GM18498 (cell line): Measurements from ENCODE around the gene SMAD3.

Experiments
- ATAC-seq: cut with Tn5 transposase; IDR thresholded peaks from one replicate; pipeline ENCODE4 v1.9.1; 2021; ENCODE audit warnings: mild to moderate bottlenecking, moderate library complexity; ENCODE audit not compliant: unreplicated experiment

The SMAD3 gene

DNA sequence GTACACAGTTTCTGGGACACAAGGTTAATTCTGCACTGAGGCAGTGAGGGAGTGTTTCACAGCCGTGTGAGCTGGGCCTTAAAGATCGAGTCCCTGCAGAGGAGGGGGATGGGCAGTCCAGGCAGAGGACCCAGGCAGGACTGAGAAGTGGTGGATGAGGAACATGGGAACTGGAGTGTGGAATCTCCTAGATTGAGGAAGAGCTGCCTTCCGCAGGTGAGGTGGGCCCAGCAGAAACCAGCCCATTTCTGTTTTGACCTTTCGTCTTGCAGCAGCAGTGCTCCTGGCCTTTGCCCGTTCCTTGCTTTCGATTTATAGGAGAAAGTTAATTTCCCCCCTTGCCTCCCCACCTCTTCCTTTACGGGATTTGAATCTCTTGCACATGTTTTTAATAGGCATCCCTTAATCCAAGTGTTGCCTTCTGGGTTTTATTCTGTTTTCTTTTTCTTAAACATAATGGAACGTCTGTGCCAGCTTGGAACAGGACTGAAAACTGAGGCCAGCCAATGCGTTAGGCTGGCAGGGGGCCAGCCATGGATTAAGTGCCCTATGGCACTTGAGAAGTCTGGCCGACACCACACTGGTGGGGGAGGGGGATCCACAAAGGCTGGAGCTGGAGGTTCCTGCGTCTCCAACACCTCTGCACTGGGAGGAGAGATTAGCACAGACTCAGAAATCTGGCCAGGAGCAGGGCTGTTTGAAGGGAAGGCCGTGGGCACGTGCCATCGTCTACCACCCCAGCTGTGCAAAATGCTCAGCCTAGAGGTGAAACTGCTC, 111.0 kb downstream of the SMAD3 start:
- ATAC-seq, result no peak

DNA sequence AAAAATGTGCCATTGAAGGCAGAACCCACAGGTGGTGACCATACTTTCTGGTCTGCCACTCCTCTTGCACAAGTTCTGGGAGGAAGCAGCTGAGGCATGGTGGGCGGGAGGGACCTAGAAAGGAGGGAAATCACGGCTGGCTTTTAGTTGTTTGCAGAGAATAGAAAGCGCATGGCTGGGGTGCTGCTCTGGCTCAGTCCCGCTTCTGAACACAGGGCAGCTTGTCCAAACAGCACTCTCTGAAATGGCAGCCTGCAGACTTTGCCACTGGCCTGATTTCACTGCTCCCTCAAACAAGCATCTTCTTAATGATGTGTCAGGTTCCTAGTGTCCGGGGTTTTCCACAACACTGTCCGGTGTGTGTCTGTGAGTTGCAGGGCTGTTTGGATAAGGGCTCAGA, 112.3 kb downstream of the SMAD3 start:
- no peak for ATAC-seq

DNA sequence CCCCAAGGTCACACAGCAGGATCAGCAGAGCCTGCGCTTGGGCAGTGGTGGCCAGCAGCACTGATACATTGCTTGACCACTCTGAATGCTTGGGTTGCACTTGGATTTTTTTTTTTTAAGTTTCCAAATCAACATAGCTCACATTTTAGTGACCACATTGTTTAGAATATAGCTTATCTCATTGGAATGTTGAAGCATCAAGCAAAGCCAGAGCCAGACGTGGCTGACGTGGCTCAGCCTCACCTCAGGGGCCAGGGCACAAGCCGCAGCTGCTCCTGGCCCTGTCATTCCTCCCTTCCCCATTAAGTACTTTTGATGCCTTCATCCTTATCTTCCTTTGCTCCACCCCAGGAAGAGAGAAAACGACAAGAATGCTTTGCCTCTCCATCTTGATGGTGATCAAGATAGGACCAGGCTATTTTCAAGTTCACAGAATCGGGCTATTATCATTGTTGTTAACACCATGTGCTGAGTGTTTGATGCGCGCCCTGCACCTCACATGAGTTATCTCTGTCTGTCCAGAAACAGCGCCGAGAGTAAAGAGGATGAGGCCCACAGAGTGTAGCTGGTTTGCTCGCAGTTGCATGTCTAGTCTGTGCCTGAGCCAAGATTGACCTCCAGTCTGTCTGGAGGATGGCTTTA, 113.3 kb downstream of the SMAD3 start:
- no peak for ATAC-seq

DNA sequence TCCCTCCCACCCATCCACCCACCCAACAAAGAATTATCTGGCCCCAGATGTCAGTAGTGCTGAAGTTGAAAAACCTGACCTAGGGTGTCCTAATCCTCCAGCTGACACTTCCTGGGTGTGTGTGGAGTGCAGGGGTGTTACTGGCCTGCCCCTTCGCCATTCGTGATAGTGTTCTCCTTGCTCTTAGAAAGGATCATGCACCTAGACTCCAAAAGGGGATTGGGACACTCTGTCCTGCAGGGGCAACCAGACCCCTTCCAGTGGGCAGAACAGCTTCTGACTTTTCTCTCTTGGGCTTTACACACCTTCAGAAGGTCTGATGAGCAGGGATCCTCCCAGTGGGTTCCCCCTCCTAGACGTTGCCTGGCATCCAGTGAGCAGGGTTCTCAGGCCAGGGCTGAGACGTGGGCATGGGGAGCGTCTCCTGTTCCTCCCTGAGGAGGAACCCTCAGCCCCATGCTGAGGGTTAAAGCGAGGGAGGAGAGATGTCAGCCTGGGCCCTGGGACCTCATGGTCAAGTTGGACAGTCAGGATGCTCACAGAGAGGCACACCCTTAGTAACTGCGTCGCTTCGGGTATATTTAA, 114.1 kb downstream of the SMAD3 start:
- no peak for ATAC-seq

DNA sequence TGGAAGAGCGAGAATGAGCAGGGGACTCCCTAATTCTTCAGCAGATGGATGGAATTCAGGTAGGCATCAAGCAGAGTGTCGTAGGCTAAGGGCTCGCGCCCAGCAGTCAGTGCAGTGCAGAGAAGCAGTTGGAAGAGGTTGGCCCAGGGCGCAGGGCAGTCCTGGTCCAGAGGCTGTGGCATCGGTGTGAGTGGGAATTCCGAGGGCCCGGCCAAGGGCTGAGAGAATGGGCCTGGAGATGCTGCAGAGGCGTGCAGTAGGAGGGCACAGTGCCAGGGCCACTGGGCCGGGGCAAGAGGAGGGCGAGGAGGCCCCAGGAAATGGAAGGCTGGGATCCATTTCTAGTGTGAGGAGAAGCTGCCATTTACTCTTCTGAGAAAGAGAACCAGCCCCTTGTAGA, 114.6 kb downstream of the SMAD3 start:
- no peak for ATAC-seq

DNA sequence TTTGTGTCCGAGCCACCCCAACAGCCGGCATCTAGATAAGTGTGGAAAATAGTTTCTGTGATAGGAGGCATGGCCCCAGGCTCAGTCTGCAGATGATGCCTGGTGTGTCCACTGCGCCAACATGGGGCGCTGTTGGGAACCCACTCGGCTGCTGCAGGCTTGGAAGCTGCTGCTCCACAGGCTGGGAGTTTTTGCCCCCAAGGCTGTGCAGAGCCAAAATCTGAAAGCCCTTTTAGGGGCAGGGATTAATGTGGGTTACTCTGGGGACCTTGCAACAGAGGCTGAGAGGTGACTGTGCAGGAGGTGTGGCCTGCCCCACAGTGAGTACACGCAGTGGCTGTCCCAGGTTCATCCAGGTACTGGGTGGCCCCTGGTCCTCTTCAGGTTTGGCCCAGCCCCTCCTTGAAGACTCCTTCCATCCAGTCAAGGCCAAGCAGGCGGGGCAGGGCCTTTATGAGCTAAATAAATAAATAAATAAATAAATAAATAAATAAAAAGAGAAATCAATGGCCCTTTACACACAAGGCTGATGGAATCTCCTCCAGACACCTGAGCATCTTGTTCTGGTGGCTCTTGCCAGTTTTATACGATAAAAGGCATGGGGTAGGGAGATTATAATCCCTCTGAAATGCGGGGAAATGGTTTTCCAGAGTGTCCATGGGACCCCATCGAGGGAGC, 115.3 kb downstream of the SMAD3 start:
- ATAC-seq, result no peak

DNA sequence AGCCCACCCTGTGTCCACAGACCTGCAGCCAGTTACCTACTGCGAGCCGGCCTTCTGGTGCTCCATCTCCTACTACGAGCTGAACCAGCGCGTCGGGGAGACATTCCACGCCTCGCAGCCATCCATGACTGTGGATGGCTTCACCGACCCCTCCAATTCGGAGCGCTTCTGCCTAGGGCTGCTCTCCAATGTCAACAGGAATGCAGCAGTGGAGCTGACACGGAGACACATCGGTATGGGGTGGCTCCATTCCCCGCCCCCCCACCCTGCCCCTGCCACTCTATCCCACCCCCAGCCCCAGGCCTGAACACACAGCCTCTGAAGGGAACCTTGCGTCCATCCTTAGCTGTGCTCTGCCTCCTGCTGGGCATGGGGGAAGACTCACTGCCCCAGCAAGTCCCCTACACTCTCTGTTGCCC, 115.8 kb downstream of the SMAD3 start:
- ATAC-seq, result no peak

DNA sequence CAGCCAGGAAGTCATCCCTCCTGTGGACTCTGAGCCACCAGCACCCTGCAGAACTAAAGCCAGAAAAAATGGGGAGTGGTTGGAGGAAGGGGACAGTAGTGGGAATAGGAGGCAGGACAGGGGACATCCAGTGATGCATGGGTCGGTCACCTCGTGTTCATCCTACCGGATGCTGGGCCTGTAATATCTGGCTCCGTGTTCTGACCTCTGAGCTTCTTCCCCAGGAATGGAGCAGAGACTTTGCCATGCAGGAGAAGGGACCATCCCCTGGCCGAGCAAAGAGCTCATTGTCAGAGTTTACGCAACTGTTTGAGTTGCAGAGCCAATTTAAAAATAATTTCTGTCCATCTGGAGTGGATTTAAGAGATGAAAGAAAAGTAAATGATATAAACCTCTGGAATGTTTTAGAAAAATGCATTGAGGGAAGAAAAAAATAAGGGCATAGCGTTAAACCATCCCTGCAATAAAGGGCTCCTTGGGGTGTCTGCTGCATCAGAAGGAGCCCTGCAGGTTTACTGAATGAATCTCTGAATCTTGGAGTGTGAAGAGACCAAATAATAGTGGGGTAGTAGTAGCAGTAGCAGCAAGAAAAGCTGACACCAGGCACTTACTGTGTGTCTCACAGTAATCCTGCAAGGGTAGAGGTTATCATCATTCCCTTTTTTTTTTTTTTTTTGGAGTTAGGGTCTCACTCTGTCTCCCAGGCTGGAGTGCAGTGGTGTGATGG, 118.2 kb downstream of the SMAD3 start:
- no peak for ATAC-seq

DNA sequence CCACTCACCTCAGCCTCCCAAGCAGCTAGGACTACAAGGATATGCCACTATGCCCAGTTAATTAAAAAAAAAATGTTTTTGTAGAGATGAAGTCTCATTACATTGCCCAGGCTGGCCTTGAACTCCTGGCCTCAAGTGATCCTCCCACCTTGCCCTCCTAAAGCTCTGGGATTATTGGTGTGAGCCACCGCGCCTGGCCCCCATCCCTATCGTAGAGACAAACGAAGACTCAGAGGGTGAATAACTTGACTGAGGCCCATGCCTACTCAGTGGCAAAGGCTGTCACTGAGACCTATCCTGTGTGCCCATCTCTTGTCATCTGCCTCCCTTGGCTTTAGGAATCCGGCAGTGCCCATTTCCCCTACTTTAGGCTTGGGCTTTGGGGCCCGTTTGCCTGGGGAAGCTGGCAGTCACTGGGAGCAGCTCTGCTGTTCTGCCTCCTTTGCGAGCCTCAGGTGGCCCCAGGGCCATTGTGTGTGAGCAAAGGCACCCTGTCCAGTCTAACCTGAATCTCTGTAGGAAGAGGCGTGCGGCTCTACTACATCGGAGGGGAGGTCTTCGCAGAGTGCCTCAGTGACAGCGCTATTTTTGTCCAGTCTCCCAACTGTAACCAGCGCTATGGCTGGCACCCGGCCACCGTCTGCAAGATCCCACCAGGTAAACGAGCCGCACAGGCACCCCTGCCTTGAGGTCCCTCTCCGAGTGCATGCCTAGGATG, 119.0 kb downstream of the SMAD3 start:
- no peak for ATAC-seq

DNA sequence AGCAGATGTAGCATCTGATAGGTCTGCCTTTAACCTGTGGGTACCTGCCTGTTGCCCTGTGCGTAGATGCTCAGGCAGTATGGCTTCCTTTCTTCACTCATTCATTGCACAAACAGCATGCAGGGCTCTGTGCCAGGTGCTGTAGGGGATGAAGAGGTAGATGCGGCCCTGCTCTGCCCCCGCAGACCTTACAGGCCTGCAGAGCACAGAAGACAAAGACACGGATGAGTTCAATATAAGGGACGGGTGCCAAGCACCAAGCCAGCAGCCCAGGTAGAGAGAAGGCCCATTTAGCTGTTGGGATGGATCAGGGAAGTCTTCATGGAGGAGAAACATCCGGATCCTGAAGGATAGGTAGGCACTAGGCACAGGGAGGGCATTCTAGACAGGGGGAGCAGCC, 119.6 kb downstream of the SMAD3 start:
- ATAC-seq, result no peak

DNA sequence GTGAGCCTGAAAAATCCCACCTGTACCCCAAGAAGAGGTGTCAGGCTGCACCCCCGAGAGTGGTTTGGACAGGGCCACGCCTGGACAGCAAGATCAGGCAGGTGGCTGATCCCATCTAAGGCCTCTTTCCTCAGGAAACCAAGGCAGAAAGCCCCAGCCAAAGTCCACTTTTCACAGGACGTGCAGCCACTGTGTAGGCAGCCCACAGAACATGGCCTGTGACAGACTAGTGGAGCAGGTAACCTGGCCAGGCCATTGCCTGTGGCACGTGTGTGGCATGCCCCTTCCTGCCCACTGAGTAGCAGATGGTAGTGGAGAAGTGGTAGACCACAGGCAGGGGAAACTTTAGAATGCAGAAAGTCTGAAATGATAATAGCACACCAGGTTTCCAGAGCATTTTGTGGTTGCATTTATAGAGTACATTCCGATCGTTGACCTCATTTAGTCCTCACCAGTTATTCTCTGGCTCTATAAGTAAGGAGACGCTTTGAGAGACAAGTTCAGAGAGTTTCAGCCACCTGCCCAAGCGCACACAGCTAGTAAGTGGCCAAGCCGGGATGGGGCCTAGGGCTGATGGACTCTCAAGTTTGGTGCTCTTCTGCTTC, 120.3 kb downstream of the SMAD3 start:
- ATAC-seq, result no peak

DNA sequence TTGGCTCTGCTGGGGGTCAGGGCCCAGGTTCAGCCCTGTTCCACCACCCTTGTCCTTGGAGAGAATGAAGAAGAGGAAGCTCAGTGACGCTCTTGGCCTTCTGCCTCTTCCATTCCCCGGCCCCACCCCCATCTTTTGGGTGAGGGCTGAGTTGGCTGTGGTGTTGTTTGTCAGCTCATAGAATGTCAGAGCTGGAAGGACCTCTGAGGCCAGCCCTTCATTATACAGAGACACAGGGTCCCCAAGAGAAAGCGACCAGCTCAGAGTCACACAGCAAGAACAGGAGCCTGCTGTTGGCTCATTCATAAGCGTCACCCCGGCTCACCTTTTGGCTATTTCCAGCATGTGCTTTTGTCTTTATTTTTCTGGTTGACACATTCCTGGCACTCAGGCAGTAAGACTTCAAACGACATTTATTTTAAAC, 120.8 kb downstream of the SMAD3 start:
- ATAC-seq, result no peak

DNA sequence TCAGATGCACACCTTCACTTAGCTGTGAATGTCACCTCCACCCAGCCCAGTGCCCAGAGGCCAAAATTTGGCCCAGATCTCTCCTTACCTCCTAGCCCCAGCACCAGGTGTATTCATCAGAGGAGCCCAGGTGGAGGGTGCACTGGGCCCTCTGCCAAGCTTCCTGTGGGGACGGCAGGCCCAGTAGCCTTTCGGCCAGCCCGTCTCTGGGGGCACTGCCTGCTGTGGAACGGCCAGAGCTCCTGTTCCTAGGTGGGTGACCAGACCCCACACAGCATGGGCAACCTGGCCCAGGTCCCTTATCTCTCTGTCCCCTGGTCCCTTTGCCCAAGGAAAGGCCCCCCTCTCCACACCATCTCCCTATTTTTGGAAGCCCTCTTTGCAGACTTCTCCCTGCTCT, 121.3 kb downstream of the SMAD3 start:
- no peak for ATAC-seq

DNA sequence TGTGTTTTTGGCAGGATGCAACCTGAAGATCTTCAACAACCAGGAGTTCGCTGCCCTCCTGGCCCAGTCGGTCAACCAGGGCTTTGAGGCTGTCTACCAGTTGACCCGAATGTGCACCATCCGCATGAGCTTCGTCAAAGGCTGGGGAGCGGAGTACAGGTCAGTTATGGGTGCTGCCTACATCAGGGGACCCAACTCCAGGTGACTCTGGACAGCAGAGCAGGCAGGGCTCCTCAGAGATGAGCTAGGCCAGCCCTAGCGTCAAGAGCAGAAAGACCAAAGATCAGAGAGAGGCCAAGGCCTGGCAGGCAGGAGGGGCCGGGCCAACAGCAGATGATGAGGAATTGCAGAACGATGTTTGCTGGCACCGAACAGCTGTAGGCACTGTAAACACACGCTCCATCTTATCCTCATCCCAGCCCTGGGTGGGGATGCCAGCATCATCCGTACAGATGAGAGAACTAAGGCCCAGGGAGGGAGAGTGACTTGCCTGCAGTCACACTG, 122.0 kb downstream of the SMAD3 start:
- no peak for ATAC-seq

DNA sequence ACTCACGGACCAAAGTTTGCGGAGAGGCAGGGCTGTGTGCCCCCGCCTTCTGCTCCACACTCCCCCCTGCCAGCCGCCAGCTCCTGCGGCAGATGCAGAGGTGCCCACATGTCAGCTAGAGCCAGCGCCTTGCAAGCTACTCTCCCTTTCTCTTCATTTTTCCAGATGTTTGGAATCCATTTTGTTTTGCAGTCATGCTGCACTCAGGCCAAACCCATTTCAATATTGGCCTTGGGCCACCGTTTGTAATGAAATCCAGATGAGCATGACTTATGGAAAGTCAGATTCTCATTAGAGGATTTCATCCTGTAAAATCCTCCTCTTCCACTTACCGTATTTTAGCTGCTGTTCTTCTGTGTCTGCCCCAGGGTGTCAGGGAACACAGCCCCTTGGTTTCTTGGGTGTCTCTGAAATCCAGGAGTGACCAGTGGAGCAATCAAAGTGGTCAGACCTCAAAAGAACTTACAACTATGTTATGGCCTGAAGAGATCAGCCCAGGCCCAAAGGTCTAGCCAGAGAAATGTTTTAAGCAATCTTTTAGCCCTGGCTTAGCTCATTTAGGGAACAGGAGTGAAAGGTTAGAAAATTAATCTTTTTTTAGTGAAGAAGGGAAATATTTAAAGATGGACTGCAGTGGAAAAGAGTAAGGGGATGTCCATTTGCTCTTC, 123.3 kb downstream of the SMAD3 start:
- no peak for ATAC-seq

DNA sequence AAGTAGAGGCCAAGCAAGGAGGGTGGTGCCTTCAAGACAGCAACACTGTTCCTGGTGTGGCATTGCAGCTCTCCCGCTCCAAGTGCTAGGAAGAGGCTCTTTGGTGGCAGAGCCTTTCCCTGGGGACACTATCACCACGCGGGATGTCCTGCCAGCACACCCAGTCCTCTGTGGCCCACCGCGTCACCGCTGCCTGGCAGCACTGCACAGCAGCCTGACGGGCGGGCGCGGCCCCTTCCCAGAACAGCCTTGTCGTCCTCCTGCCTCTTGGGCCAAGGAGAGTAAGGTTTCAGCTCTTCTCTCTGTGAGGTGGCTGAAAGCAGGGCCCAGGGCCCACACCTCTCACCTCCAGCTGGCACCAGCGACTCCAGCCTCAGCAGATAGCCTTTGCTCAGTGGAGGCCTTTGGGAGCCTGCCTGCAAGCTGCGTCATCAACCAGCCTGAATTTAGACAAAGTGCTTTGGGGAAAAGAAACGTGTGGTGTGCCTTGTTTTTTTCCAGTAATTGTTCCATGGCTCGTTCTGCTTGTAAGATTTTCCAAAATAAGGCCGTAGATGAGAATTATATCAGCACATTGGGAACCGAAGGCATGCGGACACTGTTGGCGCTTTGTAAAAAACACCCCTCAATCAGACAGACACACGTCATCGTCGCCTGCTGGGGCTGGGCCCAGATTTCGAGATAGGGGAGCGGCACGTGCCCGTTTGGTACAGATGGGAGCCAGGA, 124.1 kb downstream of the SMAD3 start:
- no peak for ATAC-seq

DNA sequence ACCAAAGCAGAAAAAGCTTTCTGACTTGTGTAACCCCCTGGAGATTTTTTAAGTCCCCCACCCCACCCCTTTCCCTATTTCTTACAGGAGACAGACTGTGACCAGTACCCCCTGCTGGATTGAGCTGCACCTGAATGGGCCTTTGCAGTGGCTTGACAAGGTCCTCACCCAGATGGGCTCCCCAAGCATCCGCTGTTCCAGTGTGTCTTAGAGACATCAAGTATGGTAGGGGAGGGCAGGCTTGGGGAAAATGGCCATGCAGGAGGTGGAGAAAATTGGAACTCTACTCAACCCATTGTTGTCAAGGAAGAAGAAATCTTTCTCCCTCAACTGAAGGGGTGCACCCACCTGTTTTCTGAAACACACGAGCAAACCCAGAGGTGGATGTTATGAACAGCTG, 124.9 kb downstream of the SMAD3 start:
- no peak for ATAC-seq

DNA sequence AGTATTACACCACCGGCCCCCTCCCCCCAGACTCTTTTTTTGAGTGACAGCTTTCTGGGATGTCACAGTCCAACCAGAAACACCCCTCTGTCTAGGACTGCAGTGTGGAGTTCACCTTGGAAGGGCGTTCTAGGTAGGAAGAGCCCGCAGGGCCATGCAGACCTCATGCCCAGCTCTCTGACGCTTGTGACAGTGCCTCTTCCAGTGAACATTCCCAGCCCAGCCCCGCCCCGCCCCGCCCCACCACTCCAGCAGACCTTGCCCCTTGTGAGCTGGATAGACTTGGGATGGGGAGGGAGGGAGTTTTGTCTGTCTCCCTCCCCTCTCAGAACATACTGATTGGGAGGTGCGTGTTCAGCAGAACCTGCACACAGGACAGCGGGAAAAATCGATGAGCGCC, 125.4 kb downstream of the SMAD3 start:
- ATAC-seq, result no peak
